ENCODE results near the gene ANXA6. TPM values are rescaled to one million over a fixed set of nuclear protein-coding genes. Genes with fewer than 3 reads are reported as not detected.

The ANXA6 gene
- total RNA-seq, result 345 and 356 TPM in 2 replicates

GRCh38 chr5:151157426-151158286 lies at the start of gene ANXA6:
Gene ANXA6 (minus strand): TSS chr5:151157779. CDS start chr5:151147901, 9,878 bp downstream.

GRCh38 chr5:151080613-151081430 lies 76.8 kb downstream of the ANXA6 start, which contains the start of gene TNIP1:
Gene TNIP1 (minus strand): TSS chr5:151081034. CDS start chr5:151065095, 15,939 bp downstream.

Other genes with a start within 250 kb of the ANXA6 start
- 3.1 and 32.3 TPM in 2 replicates for gene GPX3, start 137.2 kb downstream of the ANXA6 start, total RNA-seq
- 44.1 and 65.7 TPM in 2 replicates for gene TNIP1, start 76.7 kb downstream of the ANXA6 start, total RNA-seq
- 5.1 and 6.2 TPM in 2 replicates for gene CCDC69, start 66.3 kb upstream of the ANXA6 start, total RNA-seq
- 25.2 and 29.0 TPM in 2 replicates for gene GM2A, start 95.4 kb upstream of the ANXA6 start, total RNA-seq
- not detected in 2 replicates for gene SLC36A3, start 146.0 kb upstream of the ANXA6 start, total RNA-seq
- not detected in 2 replicates for gene SLC36A2, start 189.8 kb upstream of the ANXA6 start, total RNA-seq

Data from subcutaneous preadipocyte (primary cell).